Measurements from ENCODE around the gene BAIAP2L2.

GRCh38 chr22:38085056-38085455, 25.4 kb downstream of the BAIAP2L2 start:
- TF ChIP-seq CTCF (conservative IDR thresholded peaks at IDR 0.05; ENCODE audit: low read length): no peak
- TF ChIP-seq EZH2phosphoT487 (IDR thresholded peaks at IDR 0.05; ENCODE audit: borderline replicate concordance): no peak
